Lower leg skin (tissue), 3 donors: Measurements from ENCODE around the gene TTC3.

ENCODE experiments used
- POLR2A ChIP-seq, 2 donors: fragments of 450-650 bp; IDR thresholded peaks; one replicate each; pipeline ENCODE4 v1.6.1; 2016 to 2017; ENCODE audit warnings: antibody characterized with exemption in 2 of 2, mild to moderate bottlenecking in 1 of 2, moderate library complexity in 1 of 2
- TF ChIP-seq, protein P1 (sequence below), 3 donors: fragments of 450-650 bp; IDR thresholded peaks; one replicate each; pipeline ENCODE4 v1.5.1; 2016; ENCODE audit warnings: antibody characterized with exemption in 3 of 3, mild to moderate bottlenecking in 3 of 3, moderate library complexity in 2 of 3

DNA sequence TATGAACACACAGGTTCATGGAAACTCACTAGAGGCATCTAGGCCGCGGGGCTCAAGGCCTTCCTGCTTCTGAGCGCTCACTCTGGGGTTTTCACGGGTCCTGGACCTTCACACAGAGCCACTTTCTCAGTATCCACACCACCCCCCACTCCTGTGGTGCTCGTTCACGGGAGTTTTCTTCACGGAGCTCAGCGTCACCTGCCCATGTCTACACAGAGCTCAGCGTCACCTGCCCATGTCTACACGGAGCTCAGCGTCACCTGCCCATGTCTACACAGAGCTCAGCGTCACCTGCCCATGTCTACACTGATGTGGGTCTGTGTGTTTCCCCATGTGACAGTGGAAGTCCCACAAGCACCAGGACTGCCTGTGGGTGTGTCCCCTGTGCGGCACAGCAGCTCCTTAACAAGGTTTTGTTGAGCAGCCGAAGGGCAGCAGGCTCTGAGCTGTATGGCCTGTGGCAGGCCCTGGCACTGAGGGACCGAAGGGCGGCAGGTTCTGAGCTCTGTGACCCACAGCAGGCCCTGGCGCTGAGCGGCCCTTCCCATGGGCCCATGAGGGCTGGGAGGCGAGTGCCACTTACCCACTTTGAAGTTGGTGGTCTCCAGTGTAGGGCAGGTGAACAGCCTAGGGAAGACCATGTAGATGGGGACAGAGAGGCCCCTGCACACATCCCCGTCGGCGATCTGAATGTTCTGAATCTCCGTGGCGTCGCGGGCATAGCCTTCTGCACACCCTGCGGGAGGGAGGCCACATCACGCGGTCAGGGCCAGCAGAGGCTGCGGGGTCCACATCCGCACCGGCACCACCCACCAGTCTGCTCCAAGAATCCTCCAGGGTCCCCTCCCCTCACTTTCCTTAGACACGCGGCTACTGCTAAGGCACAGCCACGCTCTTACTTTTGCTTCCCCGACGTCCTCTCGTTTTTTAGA, 154.3 kb downstream of the TTC3 start:
- TF ChIP-seq POLR2A (IDR thresholded peaks at IDR 0.05): no peak
- TF ChIP-seq, protein P1, sequence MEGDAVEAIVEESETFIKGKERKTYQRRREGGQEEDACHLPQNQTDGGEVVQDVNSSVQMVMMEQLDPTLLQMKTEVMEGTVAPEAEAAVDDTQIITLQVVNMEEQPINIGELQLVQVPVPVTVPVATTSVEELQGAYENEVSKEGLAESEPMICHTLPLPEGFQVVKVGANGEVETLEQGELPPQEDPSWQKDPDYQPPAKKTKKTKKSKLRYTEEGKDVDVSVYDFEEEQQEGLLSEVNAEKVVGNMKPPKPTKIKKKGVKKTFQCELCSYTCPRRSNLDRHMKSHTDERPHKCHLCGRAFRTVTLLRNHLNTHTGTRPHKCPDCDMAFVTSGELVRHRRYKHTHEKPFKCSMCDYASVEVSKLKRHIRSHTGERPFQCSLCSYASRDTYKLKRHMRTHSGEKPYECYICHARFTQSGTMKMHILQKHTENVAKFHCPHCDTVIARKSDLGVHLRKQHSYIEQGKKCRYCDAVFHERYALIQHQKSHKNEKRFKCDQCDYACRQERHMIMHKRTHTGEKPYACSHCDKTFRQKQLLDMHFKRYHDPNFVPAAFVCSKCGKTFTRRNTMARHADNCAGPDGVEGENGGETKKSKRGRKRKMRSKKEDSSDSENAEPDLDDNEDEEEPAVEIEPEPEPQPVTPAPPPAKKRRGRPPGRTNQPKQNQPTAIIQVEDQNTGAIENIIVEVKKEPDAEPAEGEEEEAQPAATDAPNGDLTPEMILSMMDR (IDR thresholded peaks at IDR 0.05): no peak
